A549 (cell line): ENCODE data around the gene TTC33. TPM values are rescaled to one million over a fixed set of nuclear protein-coding genes. Genes with fewer than 3 reads are reported as not detected.
A peak's percentile ranks its signal among the peaks of the same experiment; 100 is the strongest.
"Not testable (repeated sequence)": the region's sequence is repeated elsewhere in the genome, so short reads cannot be mapped to it uniquely, and the experiment has no call there.

Experiments
- ATAC-seq, 2 experiments: fragments of 200-7000 bp in 1 of 2; fragments of >200 bp in 1 of 2; cut with Nextera tagmentation in 1 of 2; cut with Tn5 transposase in 1 of 2; 3 replicates each; pipeline versions ENCODE4 v1.8.0 to v1.9.1; 2018 to 2020; ENCODE audit warnings: mild to moderate bottlenecking in 1 of 2, moderate library complexity in 1 of 2
- CTCF ChIA-PET: fragments of 300-600 bp; sonication (Branson Sonifier 250); formaldehyde crosslinking; extraction: SDS; loops from one replicate; lab custom pipeline; 2021; ENCODE audit warnings: antibody characterized with exemption, inconsistent platforms; lab: Yijun Ruan, JAX
- POLR2A ChIA-PET: fragments of 350-600 bp; formaldehyde crosslinking; extraction: SDS; loops from one replicate; lab custom pipeline; 2021; ENCODE audit warnings: antibody characterized with exemption, inconsistent platforms; lab: Yijun Ruan, JAX
- DNase-seq, 2 experiments: peaks; one replicate each; pipeline versions ENCODE4 v3.0.0 to v3.0.0-alpha.2; 2011 to 2016; ENCODE audit warnings: low read depth in 1 of 2, low spot score in 1 of 2
- FAIRE-seq: peaks from 2 replicates; lab custom pipeline; 2011; peaks lifted over from hg19 to GRCh38; lab: Jason Lieb, UNC
- H3K27ac ChIP-seq, 2 experiments: fragments of >200 bp; sonication (Bioruptor Twin); formaldehyde crosslinking; 3 replicates each; pipeline ENCODE4 v1.5.1; 2016 to 2017
- H3K4me1 ChIP-seq: fragments of >200 bp; sonication (Bioruptor Twin); formaldehyde crosslinking; 3 replicates; pipeline ENCODE4 v1.6.1; 2016
- H3K4me2 ChIP-seq: fragments of >200 bp; sonication (Bioruptor Twin); formaldehyde crosslinking; 3 replicates; pipeline ENCODE4 v1.6.1; 2016
- H3K4me3 ChIP-seq: fragments of >200 bp; sonication (Bioruptor Twin); formaldehyde crosslinking; 3 replicates; pipeline ENCODE4 v1.5.1; 2016
- H3K9me3 ChIP-seq: fragments of >200 bp; sonication (Bioruptor Twin); formaldehyde crosslinking; 3 replicates; pipeline ENCODE4 v1.6.1; 2016
- CBX2 ChIP-seq: fragments of 200-600 bp; sonication (generic); IDR thresholded peaks from 2 replicates; pipeline ENCODE4 v1.6.1; 2016; ENCODE audit warnings: low read depth, mild to moderate bottlenecking, borderline replicate concordance
- CTCF ChIP-seq: fragments of >200 bp; sonication (Bioruptor Twin); formaldehyde crosslinking; IDR thresholded peaks from 3 replicates; pipeline ENCODE4 v1.5.1; 2016
- EHMT2 ChIP-seq: fragments of 200-600 bp; sonication (generic); IDR thresholded peaks from 2 replicates; pipeline ENCODE4 v1.6.1; 2016; ENCODE audit warnings: antibody characterized with exemption, low read depth, mild to moderate bottlenecking, moderate library complexity
- FOSL2 ChIP-seq, 2 experiments: fragments of 450-650 bp in 1 of 2; fragments of >200 bp in 1 of 2; sonication (Bioruptor Twin) in 1 of 2; formaldehyde crosslinking; IDR thresholded peaks; 2 replicates each; pipeline versions ENCODE4 v1.5.0 to v1.6.1; 2016 to 2020; ENCODE audit warnings: mild to moderate bottlenecking in 1 of 2, moderate library complexity in 1 of 2
- FOXS1 ChIP-seq: fragments of 250-450 bp; sonication (Bioruptor Pico); IDR thresholded peaks from 2 replicates; pipeline ENCODE4 v1.5.0; 2020; ENCODE audit warnings: mild to moderate bottlenecking, moderate library complexity
- JUN ChIP-seq, 2 experiments: fragments of >200 bp; sonication (Bioruptor Twin); formaldehyde crosslinking; IDR thresholded peaks; 2 replicates in 1 of 2; 3 replicates in 1 of 2; pipeline ENCODE4 v1.6.1; 2016 to 2017
- MAFK ChIP-seq: fragments of 450-650 bp; IDR thresholded peaks from 2 replicates; pipeline ENCODE4 v1.6.1; 2014; ENCODE audit not compliant: partially characterized antibody
- NPAS2 ChIP-seq: fragments of 250-450 bp; sonication (Bioruptor Pico); IDR thresholded peaks from 2 replicates; pipeline ENCODE4 v1.8.0; 2022; ENCODE audit warnings: mild to moderate bottlenecking, moderate library complexity, borderline replicate concordance
- RARB ChIP-seq: fragments of 250-450 bp; sonication (Bioruptor Pico); IDR thresholded peaks from 2 replicates; pipeline ENCODE4 v1.8.0; 2021; ENCODE audit warnings: mild to moderate bottlenecking, moderate library complexity
- RCOR1 ChIP-seq: fragments of 150-350 bp; IDR thresholded peaks from 2 replicates; pipeline ENCODE4 v1.6.1; 2014; ENCODE audit warnings: antibody characterized with exemption, low read length, low read depth
- TFCP2L1 ChIP-seq: fragments of 250-450 bp; sonication (Bioruptor Pico); IDR thresholded peaks from 2 replicates; pipeline ENCODE4 v1.5.0; 2021; ENCODE audit warnings: mild to moderate bottlenecking
- TP53 ChIP-seq: fragments of 250-450 bp; sonication (Bioruptor Pico); IDR thresholded peaks from 2 replicates; pipeline ENCODE4 v1.5.0; 2021; ENCODE audit warnings: mild to moderate bottlenecking, moderate library complexity
- ZFP36 ChIP-seq: fragments of 450-650 bp; IDR thresholded peaks from 2 replicates; pipeline ENCODE4 v1.6.1; 2014; ENCODE audit warnings: borderline replicate concordance; ENCODE audit not compliant: partially characterized antibody
- WGBS: methylation state at CpG from one replicate; pipeline ENCODE4 v1.1.6; 2017; ENCODE audit errors: missing lambda C conversion rate; 5-methylcytosine and 5-hydroxymethylcytosine counted together
- polyA plus RNA-seq, 4 experiments: library from polyadenylated mRNA; depleted of rRNA in 3 of 4; stranded (reverse); fragments of >200 nt; fragmentation: RNase III in 1 of 4; extraction: RNeasy Plus Mini Kit Qiagen cat#74134 plus additional on column Dnase treatment in 1 of 4; gene quantifications; 2 replicates in 3 of 4; 3 replicates in 1 of 4; pipeline ENCODE4 v1.2.3, GENCODE V29; 2011 to 2017
- TF ChIP-seq, protein P1 (sequence below): fragments of 200-600 bp; sonication (generic); IDR thresholded peaks from 2 replicates; pipeline ENCODE4 v1.6.1; 2016; ENCODE audit warnings: antibody characterized with exemption, mild to moderate bottlenecking, moderate library complexity

Gene TTC33
- polyA plus RNA-seq, 2 of the 4 experiments (the other 2 are of a cell fraction), result 17.1 to 19.8 TPM

DNA sequence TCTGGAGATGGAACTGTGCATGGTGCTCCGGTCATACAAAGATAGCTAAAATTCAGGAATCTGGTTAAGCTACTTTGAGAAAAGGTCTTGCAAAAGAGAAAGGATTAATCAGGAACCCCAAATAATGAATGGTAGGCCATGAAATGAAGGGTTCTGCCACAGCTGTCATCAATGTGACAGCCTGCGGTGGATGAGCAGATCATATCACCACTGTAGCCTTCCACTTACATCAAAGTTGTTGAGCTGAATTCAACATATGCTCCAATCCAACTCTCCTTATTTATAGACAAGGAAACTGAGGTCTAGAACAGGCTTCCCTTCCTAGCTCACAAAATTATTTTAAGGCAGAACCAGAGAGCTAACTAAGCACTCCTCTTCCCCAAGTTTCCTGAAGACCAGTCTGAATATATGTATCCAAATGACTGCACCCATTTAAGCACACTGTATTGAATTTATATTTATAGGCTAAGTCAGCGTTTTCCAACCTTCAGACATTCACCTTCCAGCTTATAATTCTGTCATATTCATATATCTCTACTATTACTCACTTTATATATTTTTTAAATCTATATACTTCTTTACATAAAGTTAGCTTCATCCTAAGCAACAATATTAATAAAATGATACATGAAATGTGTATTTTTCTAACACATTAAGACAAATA, 90.0 kb downstream of the TTC33 start:
- Histone ChIP-seq H3K4me1 (no peaks in the 10 kb centered on the region; the same call in 2 of the 3 replicates), H3K9me3 (no peaks in the 10 kb centered on the region), H3K4me2 (no peak overlapping the region), H3K4me3 (no peak overlapping the region), H3K27ac (no peak overlapping the region)
- DNase-seq (no peak), FAIRE-seq (no peak), ATAC-seq (no peak)
- ChIA-PET CTCF (interaction anchor here (0.9 to 1.3 kb wide), 2 partner anchors 12 to 20 kb away, joined by 3 to 5 read pairs; no protein-coding TSS in a partner anchor), POLR2A (no interaction called here)
- TF ChIP-seq MAFK, result peak; percentile 46
- TF ChIP-seq, protein P1, sequence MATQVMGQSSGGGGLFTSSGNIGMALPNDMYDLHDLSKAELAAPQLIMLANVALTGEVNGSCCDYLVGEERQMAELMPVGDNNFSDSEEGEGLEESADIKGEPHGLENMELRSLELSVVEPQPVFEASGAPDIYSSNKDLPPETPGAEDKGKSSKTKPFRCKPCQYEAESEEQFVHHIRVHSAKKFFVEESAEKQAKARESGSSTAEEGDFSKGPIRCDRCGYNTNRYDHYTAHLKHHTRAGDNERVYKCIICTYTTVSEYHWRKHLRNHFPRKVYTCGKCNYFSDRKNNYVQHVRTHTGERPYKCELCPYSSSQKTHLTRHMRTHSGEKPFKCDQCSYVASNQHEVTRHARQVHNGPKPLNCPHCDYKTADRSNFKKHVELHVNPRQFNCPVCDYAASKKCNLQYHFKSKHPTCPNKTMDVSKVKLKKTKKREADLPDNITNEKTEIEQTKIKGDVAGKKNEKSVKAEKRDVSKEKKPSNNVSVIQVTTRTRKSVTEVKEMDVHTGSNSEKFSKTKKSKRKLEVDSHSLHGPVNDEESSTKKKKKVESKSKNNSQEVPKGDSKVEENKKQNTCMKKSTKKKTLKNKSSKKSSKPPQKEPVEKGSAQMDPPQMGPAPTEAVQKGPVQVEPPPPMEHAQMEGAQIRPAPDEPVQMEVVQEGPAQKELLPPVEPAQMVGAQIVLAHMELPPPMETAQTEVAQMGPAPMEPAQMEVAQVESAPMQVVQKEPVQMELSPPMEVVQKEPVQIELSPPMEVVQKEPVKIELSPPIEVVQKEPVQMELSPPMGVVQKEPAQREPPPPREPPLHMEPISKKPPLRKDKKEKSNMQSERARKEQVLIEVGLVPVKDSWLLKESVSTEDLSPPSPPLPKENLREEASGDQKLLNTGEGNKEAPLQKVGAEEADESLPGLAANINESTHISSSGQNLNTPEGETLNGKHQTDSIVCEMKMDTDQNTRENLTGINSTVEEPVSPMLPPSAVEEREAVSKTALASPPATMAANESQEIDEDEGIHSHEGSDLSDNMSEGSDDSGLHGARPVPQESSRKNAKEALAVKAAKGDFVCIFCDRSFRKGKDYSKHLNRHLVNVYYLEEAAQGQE, result no peak
- WGBS, result 66% methylated on average over 3 of the region's 3 CpGs

GRCh38 chr5:40660751-40661150, 95.0 kb downstream of the TTC33 start:
- no peak overlapping the region for H3K27ac ChIP-seq
- H3K4me3 ChIP-seq, result no peak overlapping the region
- FAIRE-seq (no peak), ATAC-seq (no peak), DNase-seq (no peak)
- WGBS, result 77% methylated on average over 2 of the region's 2 CpGs
- ChIA-PET CTCF (interaction anchor here (1.9 kb wide), 1 partner anchor 9 kb away, joined by 6 read pairs; no protein-coding TSS in a partner anchor), POLR2A (no interaction called here)
- no peaks in the 10 kb centered on the region for H3K4me1 ChIP-seq
- no peaks in the 10 kb centered on the region for H3K9me3 ChIP-seq
- H3K4me2 ChIP-seq, result no peak overlapping the region
- no peak for TF ChIP-seq FOXS1 (CRISPR knock-in tag)
- no peak for TF ChIP-seq JUN (IDR thresholded peaks at IDR 0.05)
- no peak for TF ChIP-seq CTCF
- TF ChIP-seq, all 56 proteins: peak for 0

DNA sequence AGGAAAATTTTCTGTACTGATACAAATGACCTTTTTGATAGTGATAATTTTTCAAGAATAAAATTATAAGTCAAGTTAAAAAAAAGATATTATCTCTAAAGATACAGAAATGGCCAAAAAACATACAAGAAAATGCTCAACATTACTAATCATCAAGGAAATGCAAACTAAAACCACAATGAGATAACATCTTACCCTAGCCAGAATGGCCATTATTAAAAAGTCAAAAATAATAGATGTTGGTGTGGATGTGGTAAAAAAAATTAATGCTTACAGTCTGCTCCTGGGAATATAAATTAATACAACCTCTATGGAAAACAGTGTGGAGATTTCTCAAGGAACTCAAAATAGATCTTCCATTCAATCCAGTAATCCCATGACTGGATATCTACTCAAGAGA, 99.0 kb downstream of the TTC33 start:
- no peak for DNase-seq
- H3K27ac ChIP-seq, result no peak overlapping the region
- TF ChIP-seq EHMT2, result no peak
- no peak for TF ChIP-seq RCOR1
- TF ChIP-seq TP53 (CRISPR knock-in tag), result no peak
- ChIA-PET CTCF (no interaction called here), POLR2A (no interaction called here)
- no peaks in the 10 kb centered on the region for H3K9me3 ChIP-seq
- no peak for ATAC-seq
- H3K4me3 ChIP-seq, result no peak overlapping the region
- FAIRE-seq, result no peak
- no peak overlapping the region for H3K4me2 ChIP-seq
- no peaks in the 10 kb centered on the region for H3K4me1 ChIP-seq

DNA sequence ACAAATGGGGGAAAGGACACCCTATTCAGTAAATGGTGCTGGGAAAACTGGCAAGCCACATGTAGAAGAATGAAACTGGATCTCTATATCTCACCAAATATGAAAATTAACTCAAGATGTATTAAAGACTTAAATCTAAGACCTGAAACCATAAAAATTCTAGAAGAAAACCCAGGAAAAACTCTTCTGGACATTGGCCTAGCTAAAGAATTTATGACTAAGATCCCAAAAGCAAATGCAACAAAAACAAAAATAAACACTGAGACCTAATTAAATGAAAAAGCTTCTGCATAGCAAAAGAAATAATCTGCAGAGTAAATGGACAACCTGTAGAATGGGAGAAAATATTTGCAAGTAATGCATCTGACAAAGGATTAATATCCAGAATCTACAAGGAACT, 99.7 kb downstream of the TTC33 start:
- CTCF ChIA-PET, result interaction anchor here (1.2 kb wide), 1 partner anchor 11 kb away, joined by 3 read pairs; no protein-coding TSS in a partner anchor
- ATAC-seq, FAIRE-seq, H3K27ac ChIP-seq, H3K4me2 ChIP-seq, POLR2A ChIA-PET, DNase-seq, H3K4me3 ChIP-seq, H3K9me3 ChIP-seq, H3K4me1 ChIP-seq: not testable (repeated sequence)

GRCh38 chr5:40655138-40655537, 100.6 kb downstream of the TTC33 start:
- POLR2A ChIA-PET, result no interaction called here
- CTCF ChIA-PET, result interaction anchor here (1.2 kb wide), 1 partner anchor 10 kb away, joined by 3 read pairs; no protein-coding TSS in a partner anchor

More at GRCh38 chr5:40655138-40655537, 100.6 kb downstream of the TTC33 start:
- no peak for DNase-seq
- WGBS, result 68% methylated on average over 2 of the region's 2 CpGs
- no peaks in the 10 kb centered on the region for H3K9me3 ChIP-seq
- H3K4me3 ChIP-seq, result no peak overlapping the region
- TF ChIP-seq TFCP2L1, result no peak
- no peak for TF ChIP-seq FOSL2 (IDR thresholded peaks at IDR 0.05)
- no peak for TF ChIP-seq FOSL2 (CRISPR knock-in tag; IDR thresholded peaks at IDR 0.05)
- no peak for TF ChIP-seq ZFP36
- TF ChIP-seq CBX2, result no peak
- TF ChIP-seq NPAS2 (CRISPR knock-in tag), result no peak
- no peak for TF ChIP-seq RARB
- no peak for ATAC-seq
- H3K4me2 ChIP-seq, result no peak overlapping the region
- no peak overlapping the region for H3K27ac ChIP-seq
- no peaks in the 10 kb centered on the region for H3K4me1 ChIP-seq
- no peak for FAIRE-seq
